GM18507 (cell line): ENCODE measurements around the gene COQ10A.

Experiments
- DNase-seq: peaks from one replicate; pipeline ENCODE4 v3.0.0; 2011; ENCODE audit warnings: low read depth; ENCODE audit not compliant: insufficient read length; ENCODE audit errors: extremely low spot score
- FAIRE-seq: peaks from 2 replicates; lab custom pipeline; 2011; peaks lifted over from hg19 to GRCh38; lab: Jason Lieb, UNC

COQ10A gene

DNA sequence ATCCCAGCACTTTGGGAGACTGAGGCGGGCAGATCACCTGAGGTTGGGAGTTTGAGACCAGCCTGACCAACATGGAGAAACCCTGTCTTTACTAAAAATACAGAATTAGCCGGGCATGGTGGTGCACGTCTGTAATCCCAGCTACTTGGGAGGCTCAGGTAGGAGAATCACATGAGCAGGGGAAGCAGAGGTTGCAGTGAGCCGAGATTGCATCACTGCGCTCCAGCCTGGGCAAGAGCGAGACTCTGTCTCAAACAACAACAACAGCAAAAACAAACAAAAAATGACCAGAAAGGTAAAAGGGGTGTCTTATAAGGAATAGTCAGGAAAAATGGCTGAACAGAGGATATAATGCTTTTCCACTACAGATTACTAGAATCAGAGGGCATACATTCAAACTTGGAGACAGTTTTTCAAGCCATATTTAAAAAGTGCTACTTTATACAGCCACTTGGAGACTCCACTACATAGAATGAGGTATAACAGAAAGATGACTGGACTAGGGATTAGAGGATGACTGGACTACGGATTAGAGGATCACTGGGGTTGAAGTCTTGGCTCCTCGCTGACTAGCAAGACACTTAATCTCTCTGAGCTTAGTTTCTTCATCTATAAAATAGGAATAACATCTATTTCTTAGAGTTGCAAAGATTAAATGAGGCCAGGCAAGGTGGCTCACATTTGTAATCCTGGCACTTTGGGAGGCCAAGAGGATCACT lies 38.3 kb downstream of the COQ10A start:
- no peak for DNase-seq
- FAIRE-seq, result no peak

DNA sequence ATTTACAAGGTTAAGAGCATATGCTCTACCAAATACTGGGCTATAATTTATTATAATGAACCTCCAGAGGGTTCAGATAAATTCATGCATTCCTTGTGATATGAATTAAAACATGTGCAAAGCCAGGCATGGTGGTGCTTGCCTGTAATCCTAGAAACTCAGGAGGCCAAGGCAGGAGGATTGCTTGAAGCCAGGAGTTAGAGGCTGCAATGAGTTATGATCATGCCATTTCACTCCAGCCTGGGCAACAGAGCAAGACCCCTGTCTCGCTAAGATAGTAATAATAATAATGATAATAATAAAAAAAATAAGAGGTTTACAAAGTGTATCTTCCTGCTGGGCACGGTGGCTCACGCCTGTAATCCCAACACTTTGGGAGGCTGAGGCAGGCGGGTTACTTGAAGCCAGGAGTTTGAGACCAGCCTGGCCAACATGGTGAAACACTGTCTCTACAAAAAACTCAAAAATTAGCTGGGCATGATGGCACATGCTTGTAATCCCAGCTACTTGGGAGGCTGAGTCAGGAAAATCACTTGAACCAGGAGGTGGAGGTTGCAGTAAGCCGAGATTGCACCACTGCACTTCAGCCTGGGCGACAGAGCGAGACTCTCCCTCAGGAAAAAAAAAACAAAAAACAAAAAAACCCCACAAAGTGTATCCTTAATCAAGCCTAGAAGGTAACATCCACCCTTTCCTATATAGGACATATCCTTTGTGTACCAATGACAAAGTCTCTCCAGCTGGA lies 40.7 kb downstream of the COQ10A start:
- DNase-seq, result no peak
- no peak for FAIRE-seq

DNA sequence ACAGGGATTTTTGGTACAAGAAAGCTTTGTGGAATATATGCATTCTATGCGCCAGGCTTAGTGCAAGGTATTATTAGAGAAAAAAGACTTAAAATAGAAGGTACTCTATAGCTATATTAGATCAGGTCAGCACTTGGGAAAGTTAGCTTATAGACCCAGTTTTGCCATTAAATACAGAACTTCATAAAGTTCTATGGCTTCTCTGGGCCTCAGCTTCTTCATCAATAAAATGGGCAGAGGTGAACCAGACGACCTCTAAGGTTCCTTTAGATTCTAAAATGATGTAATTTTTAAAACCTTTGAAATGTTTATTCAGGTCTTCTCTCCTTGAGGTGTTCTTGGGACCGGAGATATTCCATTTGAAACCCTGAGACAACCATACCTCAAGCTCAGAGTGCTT lies 42.0 kb downstream of the COQ10A start:
- DNase-seq (no peak), FAIRE-seq (no peak)

DNA sequence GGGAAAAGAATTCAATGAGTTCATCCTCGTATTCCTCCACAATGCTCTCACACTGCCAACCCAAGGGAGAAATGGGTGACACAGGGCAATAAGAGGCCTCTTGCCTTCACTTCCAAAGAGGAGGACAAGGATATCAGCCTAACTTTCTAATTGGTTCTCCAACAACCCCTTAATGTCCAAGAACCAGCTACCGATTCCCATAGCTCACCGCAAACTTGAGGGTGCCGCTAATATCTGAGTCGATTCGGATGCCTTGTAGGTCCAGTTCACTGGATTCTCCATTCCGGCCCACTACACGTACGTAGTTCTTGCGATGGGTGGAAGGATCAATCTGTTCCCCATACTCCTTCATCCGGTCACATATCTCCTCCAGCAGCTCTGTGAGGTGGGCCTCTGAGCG lies 44.3 kb downstream of the COQ10A start:
- FAIRE-seq (no peak), DNase-seq (no peak)

DNA sequence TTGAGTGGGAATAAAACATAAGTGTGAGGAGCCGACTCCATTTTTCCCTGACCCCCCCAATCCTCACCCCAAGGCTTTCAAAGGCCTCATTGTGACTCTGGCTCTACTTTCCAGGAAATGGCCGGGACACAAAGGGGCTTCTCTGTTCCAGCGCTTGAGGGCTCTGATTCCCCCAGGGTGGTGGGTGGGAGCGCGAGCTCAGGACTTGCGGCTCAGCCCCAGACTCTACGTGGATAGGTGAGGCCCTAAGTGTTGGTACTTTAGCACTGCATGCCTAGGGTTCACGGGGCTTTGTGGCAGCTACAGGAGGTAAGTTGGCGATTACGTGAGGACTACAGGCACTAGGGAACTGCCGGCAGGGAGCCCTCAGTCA lies 48.5 kb downstream of the COQ10A start:
- DNase-seq, result no peak
- no peak for FAIRE-seq

DNA sequence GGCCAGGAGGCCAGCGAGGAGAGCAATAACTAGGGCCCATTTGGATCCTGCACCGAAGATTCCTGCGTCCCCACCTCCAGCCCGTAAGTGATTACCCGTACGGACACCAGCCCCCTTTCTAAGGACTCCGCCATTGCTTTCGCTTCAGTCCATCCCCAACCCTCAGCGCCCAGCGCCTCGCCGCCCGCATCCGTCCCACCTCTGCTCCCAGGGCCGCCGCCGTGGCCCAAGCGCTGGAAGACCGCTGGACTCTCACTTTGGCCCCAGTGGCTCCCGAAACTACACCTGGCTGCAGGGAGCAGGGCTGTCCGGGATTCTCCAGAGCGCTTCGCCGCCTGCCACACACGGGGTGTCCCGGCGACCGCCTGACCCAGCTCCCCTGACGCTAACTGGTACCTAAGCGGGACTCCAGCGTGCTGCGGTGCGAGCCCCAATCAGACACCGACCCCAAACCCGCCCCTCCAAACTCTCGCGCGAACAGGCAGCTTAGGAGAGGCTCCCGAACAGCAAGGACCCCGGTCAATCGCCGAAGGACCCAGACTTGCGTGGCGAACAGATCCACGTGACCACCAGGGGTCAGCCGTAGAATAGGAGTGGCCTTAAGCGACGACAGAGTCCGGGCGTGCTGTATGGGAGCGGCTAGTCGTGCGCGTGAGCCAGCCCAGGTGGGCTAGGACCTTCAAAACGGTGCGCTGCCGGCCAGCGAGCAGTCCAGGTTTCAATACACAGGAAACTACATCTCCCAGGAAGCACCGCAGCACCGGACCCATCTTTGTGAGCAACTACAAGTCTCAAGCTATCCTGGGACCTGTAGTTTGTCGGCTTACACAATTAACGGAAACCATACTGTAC lies 49.1 kb downstream of the COQ10A start, which contains the start of gene CNPY2:
TSS of gene CNPY2 (minus strand) at position 367 of the 852 bp plus-strand sequence. CDS start 771 bp downstream, outside the sequence.
- FAIRE-seq, result peak; percentile 99

DNA sequence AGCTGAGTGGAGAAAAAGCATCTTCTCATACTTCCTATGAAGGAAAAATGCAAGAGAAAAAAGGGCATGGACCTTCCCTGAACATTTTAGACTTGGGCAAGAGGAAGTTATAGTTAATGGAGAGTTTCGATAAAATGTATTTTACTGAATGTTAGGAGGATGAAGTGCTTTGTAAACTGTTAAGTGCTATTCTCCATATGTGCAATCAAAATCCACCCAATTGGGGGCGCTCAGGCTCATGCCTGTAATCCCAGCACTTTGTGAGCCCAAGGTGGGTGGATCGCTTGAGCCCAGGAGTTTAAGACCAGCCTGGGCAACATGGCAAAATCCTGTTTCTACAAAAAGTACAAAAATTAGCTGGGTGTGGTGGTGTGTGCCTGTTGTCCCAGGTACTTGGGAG lies 50.9 kb downstream of the COQ10A start:
- FAIRE-seq, result no peak
- no peak for DNase-seq

More for the DNA sequence above, 49.1 kb downstream of the COQ10A start, which contains the start of gene CNPY2:
- DNase-seq, result peak; percentile 90
